RCC 7860 (cell line): ENCODE results near the gene THSD7A.
A peak's percentile ranks its signal among the peaks of the same experiment; 100 is the strongest.

ENCODE experiments used
- DNase-seq: peaks from one replicate; pipeline ENCODE4 v3.0.0-alpha.2; 2015; ENCODE audit warnings: low spot score
- FAIRE-seq: peaks from 2 replicates; lab custom pipeline; 2012; peaks lifted over from hg19 to GRCh38; lab: Jason Lieb, UNC

Gene THSD7A, protein sequence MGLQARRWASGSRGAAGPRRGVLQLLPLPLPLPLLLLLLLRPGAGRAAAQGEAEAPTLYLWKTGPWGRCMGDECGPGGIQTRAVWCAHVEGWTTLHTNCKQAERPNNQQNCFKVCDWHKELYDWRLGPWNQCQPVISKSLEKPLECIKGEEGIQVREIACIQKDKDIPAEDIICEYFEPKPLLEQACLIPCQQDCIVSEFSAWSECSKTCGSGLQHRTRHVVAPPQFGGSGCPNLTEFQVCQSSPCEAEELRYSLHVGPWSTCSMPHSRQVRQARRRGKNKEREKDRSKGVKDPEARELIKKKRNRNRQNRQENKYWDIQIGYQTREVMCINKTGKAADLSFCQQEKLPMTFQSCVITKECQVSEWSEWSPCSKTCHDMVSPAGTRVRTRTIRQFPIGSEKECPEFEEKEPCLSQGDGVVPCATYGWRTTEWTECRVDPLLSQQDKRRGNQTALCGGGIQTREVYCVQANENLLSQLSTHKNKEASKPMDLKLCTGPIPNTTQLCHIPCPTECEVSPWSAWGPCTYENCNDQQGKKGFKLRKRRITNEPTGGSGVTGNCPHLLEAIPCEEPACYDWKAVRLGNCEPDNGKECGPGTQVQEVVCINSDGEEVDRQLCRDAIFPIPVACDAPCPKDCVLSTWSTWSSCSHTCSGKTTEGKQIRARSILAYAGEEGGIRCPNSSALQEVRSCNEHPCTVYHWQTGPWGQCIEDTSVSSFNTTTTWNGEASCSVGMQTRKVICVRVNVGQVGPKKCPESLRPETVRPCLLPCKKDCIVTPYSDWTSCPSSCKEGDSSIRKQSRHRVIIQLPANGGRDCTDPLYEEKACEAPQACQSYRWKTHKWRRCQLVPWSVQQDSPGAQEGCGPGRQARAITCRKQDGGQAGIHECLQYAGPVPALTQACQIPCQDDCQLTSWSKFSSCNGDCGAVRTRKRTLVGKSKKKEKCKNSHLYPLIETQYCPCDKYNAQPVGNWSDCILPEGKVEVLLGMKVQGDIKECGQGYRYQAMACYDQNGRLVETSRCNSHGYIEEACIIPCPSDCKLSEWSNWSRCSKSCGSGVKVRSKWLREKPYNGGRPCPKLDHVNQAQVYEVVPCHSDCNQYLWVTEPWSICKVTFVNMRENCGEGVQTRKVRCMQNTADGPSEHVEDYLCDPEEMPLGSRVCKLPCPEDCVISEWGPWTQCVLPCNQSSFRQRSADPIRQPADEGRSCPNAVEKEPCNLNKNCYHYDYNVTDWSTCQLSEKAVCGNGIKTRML (N-terminal part only)

DNA sequence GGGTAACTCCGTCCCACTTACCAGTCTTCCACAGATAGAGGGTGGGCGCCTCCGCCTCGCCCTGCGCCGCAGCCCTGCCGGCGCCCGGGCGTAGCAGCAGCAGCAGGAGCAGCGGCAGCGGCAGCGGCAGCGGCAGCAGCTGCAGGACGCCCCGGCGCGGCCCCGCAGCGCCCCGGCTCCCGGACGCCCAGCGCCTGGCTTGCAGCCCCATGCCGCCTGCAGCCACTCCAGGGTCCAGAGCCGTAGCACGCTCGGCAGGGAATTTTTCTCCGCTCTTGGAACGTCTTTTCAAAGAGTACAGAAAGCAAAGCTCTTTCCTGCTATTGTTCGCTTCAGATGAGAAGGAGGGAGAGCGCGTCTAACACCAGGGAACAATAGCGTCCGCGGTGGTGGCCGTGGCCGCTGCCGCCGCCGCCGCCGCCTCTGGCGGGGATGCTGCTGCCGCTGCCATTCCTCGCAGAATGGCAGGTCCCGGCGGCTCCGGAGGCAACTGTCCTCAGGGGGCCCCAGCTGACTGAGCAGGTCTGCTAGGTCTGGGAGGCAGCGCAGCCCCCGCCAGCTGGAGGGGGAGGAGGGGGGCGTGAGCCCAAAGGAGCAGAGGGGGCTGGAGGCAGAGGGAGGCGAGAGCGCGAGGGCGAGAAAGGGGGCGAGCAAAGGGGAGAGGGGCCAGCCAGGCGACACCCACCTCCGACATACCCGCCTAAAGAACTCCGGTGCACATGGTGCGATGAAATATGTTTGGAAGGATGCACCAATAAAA is at the start of gene THSD7A:
TSS of gene THSD7A (minus strand) at position 463 of the 760 bp plus-strand sequence. CDS start at position 211, 252 bp downstream.
- no peak for FAIRE-seq
- DNase-seq: no peak

- FAIRE-seq (no peak), DNase-seq (no peak)
Observed at GRCh38 chr7:11881680-11882079, 49.7 kb upstream of the THSD7A start.

DNA sequence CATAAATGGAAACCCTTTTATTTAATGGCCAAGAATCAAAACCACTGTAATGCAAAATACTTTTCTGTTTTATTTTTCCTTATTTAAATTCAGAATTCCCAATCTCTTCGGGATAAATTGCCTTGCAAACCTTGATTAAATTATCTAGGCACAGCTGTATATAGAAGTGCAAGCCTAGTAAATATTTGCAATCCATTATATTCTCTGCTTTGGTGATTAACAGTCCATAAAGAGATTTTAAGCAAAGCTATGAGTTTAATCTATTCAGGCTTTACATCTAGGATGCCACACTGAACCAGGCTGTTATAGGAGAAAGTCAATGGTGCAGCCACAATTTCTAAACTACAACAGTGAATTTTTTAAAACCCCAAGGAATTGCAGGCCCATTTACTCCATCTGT is 43.6 kb upstream of the THSD7A start:
- no peak for DNase-seq
- no peak for FAIRE-seq

DNA sequence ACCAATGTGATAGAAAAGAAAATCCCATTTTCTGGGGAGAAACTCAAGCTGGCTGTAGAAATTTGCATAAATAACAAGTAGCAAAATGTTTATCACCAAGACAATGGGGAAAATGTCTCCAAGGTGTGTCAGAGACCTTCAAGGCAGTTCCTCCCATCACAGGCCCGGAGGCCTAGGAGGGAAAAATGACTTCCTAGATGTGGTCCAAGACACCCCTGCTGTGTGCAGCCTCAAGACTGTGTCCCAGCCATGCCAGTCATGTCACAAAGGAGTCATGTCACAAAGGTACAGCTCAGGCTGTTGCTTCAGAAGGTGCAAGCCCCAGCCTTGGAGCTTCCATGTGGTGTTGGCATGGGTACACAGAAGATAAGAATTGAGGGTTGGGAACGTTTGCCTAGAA is 33.7 kb upstream of the THSD7A start:
- DNase-seq (no peak), FAIRE-seq (no peak)

DNA sequence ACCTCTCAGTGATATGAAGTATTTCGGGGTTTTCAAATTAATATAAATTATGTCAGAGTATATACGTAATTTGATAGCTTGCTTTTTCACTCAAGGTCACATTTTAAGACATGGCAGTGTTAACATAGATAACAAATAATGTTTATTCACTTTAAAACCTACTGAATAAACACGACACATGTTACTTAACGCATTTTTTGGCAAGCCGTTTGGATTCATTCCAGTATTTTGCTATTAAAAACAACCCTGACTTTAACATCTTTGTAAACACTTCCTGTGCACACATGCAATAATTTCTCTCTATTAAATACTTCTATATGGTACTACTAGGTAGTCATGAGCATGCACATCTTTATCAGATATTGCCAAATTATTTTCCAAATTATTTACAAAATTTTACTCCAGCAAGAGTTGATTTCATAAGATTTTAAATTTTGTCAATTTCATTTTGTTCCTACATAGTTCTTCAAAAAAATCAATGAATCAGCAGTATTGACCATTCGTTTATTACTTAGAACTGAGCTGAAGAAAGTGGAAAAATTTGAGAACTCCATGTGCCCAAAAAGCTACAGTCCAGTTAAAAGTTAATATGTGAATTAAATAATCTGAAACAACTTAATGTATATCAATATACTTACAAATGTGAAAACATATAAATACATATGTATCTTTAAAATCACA is 26.8 kb upstream of the THSD7A start:
- no peak for FAIRE-seq
- no peak for DNase-seq

DNA sequence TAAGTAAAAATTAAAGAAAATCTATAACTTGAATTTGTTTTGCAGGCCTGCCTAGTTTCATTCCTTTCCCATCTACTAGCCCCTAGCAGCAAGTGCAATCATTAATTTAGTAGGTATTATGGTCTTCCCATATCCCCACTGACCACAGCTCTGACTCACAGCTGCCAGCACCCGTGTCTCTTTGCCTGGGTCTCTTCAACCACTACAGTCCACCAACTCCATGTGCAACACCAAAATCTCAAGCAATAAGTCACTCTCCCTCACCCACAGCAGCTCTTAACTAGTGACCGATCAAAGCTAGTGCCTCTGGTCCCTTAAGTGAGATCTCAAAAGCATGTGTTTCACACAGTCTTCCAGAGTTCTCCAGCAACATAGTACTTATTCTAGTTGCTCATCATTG is 26.0 kb upstream of the THSD7A start:
- peak; percentile 75 for FAIRE-seq
- peak; percentile 13 for DNase-seq

GRCh38 chr7:11848251-11848650 is 16.3 kb upstream of the THSD7A start:
- DNase-seq (no peak), FAIRE-seq (no peak)

- no peak for FAIRE-seq
Observed at GRCh38 chr7:11847336-11847735, 15.3 kb upstream of the THSD7A start.

GRCh38 chr7:11846361-11846955 is 14.5 kb upstream of the THSD7A start:
- DNase-seq: no peak
- no peak for FAIRE-seq

More at GRCh38 chr7:11847336-11847735, 15.3 kb upstream of the THSD7A start:
- no peak for DNase-seq

GRCh38 chr7:11843113-11843765 is 11.2 kb upstream of the THSD7A start:
- FAIRE-seq (peak; percentile 92), DNase-seq (peak; percentile 67)

- no peak for DNase-seq
- FAIRE-seq: no peak
Observed at GRCh38 chr7:11841657-11842056, 9.7 kb upstream of the THSD7A start.

DNA sequence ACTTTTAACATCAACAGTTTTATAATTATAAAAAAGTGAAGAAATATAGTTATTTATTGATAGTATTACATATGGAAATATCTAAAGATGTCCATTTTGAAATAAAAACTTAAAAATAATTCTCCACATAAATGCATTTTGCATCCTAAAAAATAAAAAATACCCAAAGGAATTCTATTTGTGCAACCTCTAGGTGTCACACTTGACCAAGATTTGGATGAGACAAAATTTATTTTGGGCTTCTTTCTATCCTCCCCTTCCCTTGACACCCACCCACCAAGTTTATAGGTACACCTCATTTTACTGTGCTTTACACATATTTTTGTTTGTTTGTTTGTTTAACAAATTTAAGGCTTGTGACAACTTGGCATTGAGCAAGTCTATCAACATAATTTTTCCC is 3.3 kb upstream of the THSD7A start:
- DNase-seq: no peak
- FAIRE-seq: peak; percentile 69

DNA sequence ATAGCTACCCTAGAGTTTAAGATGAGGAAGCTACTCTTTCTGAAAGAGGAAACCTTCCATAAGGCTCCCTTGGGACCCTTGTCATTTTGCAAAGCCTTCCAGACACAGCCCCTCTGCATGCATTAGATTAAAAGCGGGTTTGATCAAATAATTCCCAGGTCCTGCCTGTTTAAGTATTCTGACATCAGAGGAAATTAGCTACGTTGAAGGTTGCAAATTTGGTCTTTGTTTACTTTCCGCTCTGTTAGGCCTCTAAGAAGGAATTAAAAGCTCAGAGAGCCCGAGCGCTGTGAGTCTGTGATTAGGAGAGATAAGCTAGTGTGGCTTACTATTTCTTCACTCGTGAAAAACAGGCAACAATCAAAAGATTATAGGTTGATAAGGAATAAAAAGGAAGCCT is 1.4 kb upstream of the THSD7A start:
- no peak for DNase-seq
- no peak for FAIRE-seq

DNA sequence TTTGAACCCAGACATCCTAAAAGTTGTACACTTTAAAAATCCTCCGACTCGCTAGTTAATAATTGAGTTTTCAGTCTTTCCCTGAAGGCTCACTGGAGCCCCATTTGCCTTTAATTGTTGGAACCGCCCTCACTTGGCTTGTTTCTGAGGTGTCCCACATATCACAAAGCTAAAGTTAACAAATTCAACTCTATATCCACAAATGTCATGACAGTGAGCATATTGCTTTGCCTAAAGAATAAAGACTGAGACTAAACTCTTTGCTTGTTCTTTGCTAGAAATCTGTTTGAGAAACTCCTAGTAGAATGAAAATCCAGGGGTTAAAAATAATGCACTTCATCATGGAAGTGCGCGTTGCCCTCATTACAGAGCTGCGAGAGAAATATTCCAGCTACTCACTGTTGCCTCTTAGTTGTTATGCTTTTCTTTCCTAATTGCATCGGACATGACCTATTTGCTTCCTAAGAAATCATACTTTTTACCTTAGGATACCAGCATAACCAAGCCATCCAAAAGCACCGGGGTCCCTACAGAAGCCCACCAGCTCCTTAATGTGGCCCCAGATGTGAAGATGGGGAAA is 752 bp downstream of the THSD7A start:
- DNase-seq (no peak), FAIRE-seq (no peak)

DNA sequence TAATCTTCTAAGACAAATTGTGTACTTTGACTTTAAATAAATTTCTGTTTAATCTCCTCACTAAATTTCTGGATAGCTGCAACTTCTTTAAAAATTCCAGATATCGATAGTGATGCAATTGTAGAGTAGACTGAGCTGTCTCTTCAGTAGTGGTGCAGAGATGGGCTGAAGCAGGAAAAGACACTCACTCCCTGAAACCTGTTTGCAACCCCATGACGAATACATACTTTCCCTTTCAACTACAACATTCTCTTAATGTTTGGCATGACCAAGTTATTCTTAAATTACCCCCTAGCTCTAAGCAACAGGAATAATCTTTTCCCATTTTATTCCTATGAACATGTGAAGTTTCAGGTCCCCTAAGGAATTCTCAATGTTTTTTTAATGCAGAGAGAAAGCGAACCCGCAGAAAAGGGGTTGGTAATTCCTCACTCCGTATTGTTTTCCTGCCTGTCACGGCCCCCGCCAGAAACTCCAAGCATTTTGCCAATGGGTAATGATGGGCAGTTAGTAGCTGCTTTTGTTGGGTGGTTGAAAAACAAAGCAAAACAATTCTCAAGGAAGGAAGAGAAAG is 1.3 kb downstream of the THSD7A start:
- no peak for DNase-seq
- no peak for FAIRE-seq

GRCh38 chr7:11829954-11830353 is 2.0 kb downstream of the THSD7A start:
- FAIRE-seq (no peak), DNase-seq (no peak)

- DNase-seq: no peak
- FAIRE-seq: no peak
Observed at GRCh38 chr7:11819947-11820346, 12.1 kb downstream of the THSD7A start.

DNA sequence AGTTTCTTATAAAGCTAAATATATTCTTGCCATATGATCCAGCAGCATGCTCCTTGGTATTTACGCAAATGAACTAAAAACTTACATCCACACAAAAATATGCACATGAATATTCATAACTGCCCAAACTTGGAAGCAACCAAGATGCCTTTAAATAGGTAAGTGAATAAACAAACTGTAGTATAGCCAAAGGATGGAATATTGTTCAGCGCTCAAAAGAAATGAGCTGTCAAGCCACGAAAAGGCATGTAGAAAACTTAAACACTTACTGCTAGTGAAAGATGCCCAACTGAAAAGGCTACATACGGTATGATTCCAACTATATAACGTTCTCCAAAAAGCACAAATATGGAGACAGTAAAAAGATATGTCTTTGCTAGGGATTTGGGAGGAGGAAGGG is 12.7 kb downstream of the THSD7A start:
- no peak for FAIRE-seq
- DNase-seq: no peak
